ENCODE results near the gene NTN3.
"Not testable (repeated sequence)": the region's sequence is repeated elsewhere in the genome, so short reads cannot be mapped to it uniquely, and the experiment has no call there.

NTN3 gene

GRCh38 chr16:2471016-2471652 is at the start of gene NTN3:
TSS of gene NTN3 (plus strand) at chr16:2471297. CDS start at chr16:2471702, 405 bp downstream.
- DNase-seq (ENCODE audit: low spot score): peak; percentile 89

DNA sequence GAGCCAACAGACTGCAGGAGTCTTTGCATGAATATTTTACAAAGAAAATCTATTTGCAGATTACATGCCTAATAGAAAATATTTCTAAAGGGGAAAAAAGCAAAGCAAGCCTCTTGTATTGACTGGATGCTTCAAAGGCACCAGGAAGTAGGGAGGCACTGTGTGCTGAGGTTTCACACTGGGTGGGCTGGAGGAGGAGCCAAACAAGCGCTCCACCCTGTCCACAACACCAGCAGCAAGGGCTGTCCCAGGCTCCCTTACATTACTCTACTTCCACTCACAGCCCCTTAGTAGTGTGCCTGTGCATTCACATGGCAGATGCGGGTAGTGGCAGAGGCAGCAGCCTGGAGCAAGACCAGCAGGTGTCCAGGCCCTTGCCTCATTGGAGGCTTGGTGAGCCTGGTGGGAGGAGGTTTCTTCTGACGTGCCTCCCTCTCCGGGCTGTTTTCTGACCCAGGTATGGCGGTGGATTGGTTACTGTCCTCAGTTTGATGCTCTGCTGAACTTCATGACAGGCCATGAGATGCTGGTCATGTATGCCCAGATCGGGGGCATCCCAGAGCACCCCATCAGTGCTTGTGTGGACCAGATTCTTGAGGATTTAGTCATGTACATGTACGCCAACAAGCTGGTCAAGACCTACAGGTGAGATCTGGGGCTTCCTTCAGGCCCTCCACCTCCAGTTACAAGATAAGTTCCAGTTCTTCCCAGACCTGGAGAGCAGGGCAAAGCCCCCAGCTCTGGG is 48.8 kb upstream of the NTN3 start:
- DNase-seq (ENCODE audit: low spot score): no peak

DNA sequence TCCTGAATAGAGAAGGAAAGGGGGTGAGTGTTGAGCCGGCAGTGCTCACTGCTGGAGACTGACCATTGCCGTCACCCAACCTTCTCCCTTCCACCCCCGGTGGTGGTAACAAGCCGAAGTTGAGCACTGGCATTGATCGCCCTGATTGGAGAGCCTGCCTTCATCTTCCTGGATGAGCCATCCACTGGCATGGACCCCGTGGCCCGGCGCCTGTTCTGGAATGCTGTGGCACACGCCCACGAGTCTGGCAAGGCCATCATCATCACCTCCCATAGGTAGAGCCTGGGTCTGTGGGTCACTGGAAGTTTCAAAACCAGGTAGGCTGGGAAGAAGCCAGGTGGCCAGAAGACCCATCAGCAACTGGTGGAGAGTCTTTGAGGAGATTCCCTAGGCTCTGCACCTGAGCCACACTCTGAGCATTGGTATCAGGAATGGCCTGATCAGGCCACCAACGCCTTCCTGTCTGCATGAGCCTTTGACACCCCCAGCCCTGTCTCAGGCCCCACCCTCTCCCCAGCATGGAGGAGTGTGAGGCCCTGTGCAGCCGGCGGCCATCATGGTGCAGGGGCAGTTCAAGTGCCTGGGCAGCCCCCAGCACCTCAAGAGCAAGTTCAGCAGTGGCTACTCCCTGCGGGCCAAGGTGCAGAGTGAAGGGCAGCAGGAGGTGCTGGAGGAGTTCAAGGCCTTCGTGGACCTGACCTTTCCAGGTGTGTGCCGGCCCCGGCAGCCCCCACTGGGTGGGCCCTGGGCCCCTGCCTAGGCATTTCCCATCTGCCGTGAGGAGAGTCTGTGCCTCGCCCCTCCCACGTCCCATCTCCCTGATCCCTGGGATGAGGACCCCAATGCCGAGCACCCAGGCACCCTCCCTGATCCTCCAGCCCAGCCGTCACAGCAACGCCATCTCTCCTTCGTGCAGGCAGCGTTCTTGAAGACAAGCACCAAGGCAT is 46.8 kb upstream of the NTN3 start:
- peak; percentile 5 for DNase-seq (ENCODE audit: low spot score)

GRCh38 chr16:2425008-2425518 is 46.0 kb upstream of the NTN3 start:
- no peak for DNase-seq (ENCODE audit: low spot score)

DNA sequence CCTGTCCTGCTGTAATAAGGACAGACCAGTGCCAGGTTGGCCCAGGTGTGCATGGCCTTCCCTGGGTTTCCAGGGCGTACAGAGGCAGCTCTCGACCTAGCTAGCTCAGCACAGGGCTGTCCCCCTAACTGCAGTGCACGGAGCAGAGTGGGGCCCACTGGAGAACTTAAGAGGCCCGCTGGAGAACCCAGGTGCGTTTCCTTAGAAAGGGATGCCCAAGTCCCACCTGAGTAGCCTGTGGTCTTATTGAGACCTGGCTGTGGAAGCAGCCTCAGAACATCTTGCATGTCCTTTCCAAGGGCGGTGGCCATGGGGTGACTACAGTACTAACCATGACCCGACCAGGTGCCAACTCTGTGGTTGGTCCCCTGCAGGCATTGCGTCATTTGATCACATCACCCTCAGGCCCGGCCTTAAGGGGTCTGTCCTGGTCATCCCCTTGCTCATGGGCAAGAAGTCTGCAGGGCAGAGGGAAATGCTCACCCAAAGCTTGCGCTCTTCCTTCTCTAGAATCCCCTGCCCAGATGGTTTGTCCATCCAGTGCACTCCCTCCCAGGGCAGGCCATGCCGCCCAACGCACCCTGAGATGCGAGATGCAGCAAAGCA is 45.2 kb upstream of the NTN3 start:
- DNase-seq (ENCODE audit: low spot score): peak; percentile 5

DNA sequence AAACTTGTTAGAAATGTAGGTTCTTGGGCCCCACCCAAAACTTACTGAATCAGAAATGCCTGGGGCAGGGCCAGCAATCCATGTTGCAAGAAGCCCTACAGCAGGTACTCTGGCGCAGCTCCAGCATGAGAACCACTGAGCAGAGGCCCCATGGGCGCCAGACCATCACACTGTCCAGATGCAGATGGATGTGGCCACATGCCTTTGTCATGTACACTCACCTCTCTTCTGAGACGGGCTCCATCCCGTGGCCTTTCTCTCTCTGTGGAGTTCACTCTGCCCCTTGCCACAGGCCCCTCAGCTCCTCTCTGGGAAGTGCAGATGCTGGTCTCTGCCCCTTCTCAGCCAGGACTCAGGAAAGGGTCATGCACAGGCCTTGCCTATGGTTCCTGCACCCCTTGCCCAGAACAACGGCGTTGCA is 44.1 kb upstream of the NTN3 start:
- no peak for DNase-seq (ENCODE audit: low spot score)

GRCh38 chr16:2427526-2427925 is 43.6 kb upstream of the NTN3 start:
- peak; percentile 8 for DNase-seq (ENCODE audit: low spot score)

GRCh38 chr16:2428051-2428783 is 42.9 kb upstream of the NTN3 start:
- no peak for DNase-seq (ENCODE audit: low spot score)

- no peak for DNase-seq (ENCODE audit: low spot score)
These were observed 42.4 kb upstream of the NTN3 start for GRCh38 chr16:2428784-2429033.

- peak; percentile 100 for DNase-seq (ENCODE audit: low spot score)
These were observed 41.9 kb upstream of the NTN3 start, which contains the start of gene CCNF for GRCh38 chr16:2429034-2429770. TSS of gene CCNF (plus strand) at chr16:2429447. CDS start at chr16:2429482, 35 bp downstream.

GRCh38 chr16:2429771-2430663 is 41.1 kb upstream of the NTN3 start:
- DNase-seq (ENCODE audit: low spot score): peak; percentile 38

DNA sequence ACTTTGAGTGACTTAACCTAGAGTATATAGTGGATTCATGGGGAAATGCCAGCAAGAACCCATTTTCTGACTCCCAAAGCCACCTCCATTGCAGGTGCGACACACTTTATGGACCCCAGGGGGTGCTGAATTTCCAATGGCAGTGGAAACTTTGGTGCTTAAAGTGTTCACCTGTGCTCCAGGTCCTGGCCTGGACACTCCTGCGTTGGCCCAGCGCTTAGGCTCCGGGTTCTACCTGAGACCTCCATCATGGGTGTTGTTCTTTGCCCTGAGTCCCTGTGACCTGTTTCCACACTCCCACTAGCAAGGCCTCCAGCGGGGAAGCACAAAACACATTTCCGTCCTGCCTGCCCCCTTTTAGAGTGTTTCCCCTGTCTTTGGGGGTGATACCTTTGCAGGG is 38.8 kb upstream of the NTN3 start:
- no peak for DNase-seq (ENCODE audit: low spot score)

GRCh38 chr16:2432801-2433505 is 38.1 kb upstream of the NTN3 start:
- DNase-seq (ENCODE audit: low spot score): no peak

GRCh38 chr16:2435236-2435635 is 35.9 kb upstream of the NTN3 start:
- DNase-seq (ENCODE audit: low spot score): not testable (repeated sequence)

GRCh38 chr16:2436110-2436509 is 35.0 kb upstream of the NTN3 start:
- DNase-seq (ENCODE audit: low spot score): no peak

- DNase-seq (ENCODE audit: low spot score): no peak
These were observed 33.9 kb upstream of the NTN3 start for GRCh38 chr16:2437032-2437790.

DNA sequence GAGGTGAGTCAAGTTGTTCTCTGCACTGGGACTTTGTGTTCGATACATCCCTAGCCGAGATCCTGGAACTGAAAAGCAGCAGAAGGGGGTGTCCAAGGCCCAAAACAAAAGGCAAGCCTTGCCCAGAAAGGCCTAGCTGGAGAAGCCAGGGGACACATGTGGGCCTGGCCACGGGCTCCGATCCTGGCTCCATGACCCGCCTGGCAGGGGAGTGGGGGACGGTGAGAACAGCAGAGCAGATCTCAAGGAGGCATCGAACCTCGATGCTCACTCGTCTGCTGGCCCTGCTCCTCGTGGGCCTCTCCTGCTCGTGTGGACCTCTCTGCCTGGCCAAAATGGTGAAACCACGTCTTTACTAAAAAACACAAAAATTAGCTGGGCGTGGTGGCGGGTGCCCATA is 33.0 kb upstream of the NTN3 start:
- DNase-seq (ENCODE audit: low spot score): no peak

DNA sequence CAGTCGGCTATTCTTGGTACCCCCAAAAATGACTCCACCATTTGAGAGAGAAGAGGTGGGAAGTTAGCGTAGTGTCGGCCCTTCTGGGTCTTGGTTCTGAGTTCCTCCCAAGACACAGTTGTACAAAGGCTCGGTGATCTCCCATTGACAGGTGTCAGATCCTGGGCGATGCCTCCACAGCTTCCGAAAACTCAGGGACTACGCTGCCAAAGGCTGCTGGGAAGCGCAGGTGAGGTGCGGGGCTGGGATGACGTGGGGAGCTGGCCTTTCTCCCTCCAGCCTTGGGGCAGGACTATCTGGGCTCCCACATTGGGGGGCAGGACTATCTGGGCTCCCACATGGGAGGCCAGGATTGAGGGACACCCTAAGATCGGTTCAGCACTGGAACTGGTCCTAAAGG is 31.5 kb upstream of the NTN3 start:
- DNase-seq (ENCODE audit: low spot score): no peak
